Mucosa of rectum (tissue), 2 donors: ENCODE measurements around the gene ERF.

Experiments used
- H3K27ac ChIP-seq, 2 donors: one replicate each; pipeline ENCODE4 v1.7.0; 2013; ENCODE audit warnings: inconsistent platforms in 2 of 2, low read depth in 2 of 2, low read length in 2 of 2
- H3K27me3 ChIP-seq, 2 donors: one replicate each; pipeline ENCODE4 v1.7.0; 2013; ENCODE audit warnings: low read length in 2 of 2; ENCODE audit not compliant: control insufficient read depth in 2 of 2, insufficient read depth in 2 of 2
- H3K36me3 ChIP-seq, 2 donors: one replicate each; pipeline ENCODE4 v1.7.0; 2013; ENCODE audit warnings: low read length in 2 of 2; ENCODE audit not compliant: control insufficient read depth in 2 of 2, insufficient read depth in 2 of 2
- H3K4me1 ChIP-seq, 2 donors: one replicate each; pipeline ENCODE4 v1.7.0; 2013; ENCODE audit warnings: low read length in 2 of 2, mild to moderate bottlenecking in 1 of 2; ENCODE audit not compliant: control insufficient read depth in 2 of 2, insufficient read depth in 2 of 2
- H3K4me3 ChIP-seq, 2 donors: one replicate each; pipeline ENCODE4 v1.7.0; 2013; ENCODE audit warnings: low read length in 2 of 2
- H3K9ac ChIP-seq, 2 donors: one replicate each; pipeline ENCODE4 v1.7.0; 2013; ENCODE audit warnings: low read length in 2 of 2, low read depth in 1 of 2, mild to moderate bottlenecking in 1 of 2
- H3K9me3 ChIP-seq, 2 donors: one replicate each; pipeline ENCODE4 v1.7.0; 2013; ENCODE audit warnings: low read length in 2 of 2; ENCODE audit not compliant: control insufficient read depth in 2 of 2
- donor health status: healthy.
- donor health status: Normal muscosa, but diverticular disease.

ERF gene

DNA sequence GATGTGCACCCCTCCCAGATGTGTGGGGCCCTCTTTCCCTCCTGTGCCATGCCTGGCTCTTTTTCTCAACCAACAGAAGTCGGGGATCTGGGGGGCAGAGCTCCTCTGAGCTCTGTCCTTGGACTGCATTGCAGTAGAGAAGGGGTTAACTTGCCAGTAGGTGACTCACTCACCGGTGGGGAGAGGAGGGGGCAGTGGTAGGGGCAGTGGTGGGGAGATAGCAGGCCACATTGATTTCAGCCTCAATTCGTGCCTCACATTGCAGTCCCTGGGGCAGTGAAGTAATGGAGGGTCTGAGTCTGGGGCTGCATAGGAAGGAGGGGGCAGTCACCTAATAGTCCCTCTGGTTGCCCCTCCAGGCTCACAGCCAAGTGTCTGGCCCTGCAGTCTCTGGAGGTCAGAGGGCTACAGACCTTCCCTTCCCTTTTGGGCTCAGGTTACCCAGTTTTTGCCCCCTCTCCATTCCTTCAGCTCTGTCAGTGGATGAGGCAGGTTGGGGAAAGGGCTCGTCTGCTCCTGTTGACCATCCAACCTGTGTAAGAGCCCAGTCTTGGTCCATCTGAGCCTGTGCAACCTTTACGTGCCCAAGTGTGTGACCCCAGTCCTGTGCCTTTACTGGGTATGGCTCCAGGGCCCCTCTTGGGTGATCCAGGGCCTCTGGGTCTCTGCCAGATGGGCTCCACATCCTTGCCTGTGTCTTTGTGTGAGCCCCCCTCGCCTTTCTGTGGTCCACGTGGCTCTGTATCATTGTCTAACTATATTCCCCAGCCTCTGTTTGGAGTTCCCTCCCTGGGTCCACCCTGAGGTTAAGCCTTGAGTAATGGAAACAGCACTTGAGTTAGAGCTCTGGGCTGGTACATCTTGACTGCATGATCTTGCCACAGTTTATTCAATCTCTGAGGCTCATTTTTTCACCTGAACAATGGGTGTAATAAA is 27.2 kb upstream of the ERF start:
- Histone ChIP-seq H3K36me3 (peaks cover 0 to under 1% of the 10 kb centered on the region in 2 donors), H3K27ac (peak overlapping the region; percentile 73 to 97), H3K9me3 (no peaks in the 10 kb centered on the region), H3K4me3 (peak overlapping the region in 1 of 2 donors; percentile 14), H3K9ac (no peak overlapping the region), H3K4me1 (peaks cover 58 to 61% of the 10 kb centered on the region in 2 donors), H3K27me3 (no peaks in the 10 kb centered on the region)

DNA sequence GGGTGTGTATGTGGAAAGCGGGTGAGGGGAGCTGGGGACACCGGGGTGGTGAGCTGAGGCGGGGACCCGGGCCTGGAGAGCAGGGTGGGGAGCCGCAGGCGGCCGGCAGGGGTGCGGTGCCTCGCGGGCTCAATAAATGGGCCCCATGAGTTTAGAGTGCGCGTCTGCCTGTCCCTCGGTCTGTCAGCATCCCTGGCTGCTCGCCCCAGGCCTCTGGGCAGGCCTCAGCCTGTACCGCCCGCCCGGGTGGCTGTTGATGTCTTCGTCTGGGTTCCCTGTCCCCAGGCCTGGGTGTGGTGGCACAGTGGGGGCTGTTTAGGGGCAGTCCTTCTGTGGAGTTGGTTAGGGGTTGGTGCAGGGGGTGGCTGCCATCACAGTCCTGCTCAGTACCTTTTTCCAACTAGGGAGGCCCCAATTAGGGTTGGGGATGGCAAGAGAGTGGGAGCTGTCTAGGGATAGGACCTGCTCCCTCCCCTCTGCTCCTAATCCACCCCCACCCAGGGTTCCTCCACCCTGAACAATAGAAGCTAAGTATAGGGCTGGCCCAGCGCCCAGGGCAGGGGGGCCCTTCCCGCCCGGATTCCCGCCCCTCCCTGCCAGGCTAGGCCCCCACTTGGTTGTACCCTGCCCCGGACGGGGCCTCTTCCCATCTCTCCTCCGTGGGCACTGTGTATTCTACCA is 26.4 kb upstream of the ERF start:
- Histone ChIP-seq H3K9me3 (no peaks in the 10 kb centered on the region), H3K9ac (peak overlapping the region; percentile 32 to 59), H3K4me3 (peak overlapping the region; percentile 14 to 41), H3K4me1 (peaks cover 60 to 61% of the 10 kb centered on the region in 2 donors), H3K36me3 (no peaks in the 10 kb centered on the region), H3K27me3 (no peaks in the 10 kb centered on the region), H3K27ac (peak overlapping the region; percentile 73 to 97)

DNA sequence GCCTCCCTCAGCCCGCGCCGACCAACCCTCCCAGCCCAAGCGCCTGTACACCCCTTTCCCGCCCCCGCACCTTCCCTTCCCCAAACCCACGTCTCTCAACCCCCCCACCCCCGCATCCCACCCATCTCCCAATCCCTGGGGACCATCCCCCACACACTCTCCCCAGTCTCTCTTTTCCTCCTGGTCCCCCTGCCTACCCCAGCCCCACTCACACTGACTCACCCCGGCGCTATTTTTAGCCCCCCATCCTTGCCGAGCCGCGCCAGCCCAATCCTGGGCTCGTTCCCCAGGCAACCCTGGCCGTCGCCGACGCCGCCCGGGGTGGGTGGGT is 25.9 kb upstream of the ERF start:
- peaks cover 57% of the 10 kb centered on the region in 2 donors for H3K4me1 ChIP-seq
- H3K27ac ChIP-seq, result peak overlapping the region; percentile 75 to 97
- H3K9ac ChIP-seq, result peak overlapping the region; percentile 24 to 66
- no peaks in the 10 kb centered on the region for H3K27me3 ChIP-seq
- no peaks in the 10 kb centered on the region for H3K36me3 ChIP-seq
- peak overlapping the region; percentile 73 to 79 for H3K4me3 ChIP-seq
- H3K9me3 ChIP-seq, result no peaks in the 10 kb centered on the region

DNA sequence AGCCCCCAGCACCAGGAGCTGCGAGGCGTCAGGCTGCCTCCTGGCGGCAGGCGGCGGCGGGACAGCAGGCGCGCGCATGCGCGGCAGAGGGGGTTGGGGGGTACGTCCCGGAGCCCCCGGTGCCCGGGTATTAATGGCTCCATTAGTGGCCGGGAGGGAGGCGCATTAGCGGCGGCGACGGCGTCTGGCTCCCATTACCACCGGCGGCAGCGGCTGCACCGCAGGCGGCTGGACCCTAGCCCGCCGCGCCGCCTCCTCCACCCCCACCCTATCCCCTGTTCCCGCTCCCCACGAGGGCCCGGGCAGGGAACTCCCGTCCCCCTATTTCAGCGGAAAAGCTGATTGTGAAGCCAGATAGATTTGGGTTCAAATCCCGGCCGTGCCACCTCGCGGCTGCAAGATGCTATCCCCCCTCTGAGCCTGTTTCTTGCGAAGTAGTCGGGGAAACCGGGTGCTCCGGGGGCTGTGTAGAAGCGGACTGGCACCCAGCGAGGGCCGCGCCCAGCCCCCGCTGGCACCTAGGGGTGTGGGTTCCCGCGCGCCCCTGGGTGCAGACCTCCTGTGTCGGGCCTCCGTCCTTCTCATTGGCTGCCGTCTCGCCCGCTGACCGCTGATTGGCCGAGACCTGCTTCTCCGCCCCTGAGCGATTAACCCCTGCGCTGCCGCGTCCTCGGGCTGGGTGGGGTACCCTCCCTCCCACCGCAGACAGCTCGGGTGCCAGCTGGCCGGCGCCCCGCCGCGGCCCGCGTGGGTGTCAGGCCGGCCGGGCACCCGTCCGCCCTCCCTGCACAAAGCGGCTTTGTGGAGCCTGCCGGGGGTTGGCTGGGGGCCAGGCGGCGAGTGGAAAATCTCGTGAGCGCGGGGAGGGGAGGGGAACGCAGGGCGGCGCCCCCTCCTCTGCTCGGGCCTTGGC is 25.2 kb upstream of the ERF start:
- Histone ChIP-seq H3K36me3 (peaks cover 0 to 2% of the 10 kb centered on the region in 2 donors), H3K4me3 (peak overlapping the region; percentile 73 to 79), H3K27ac (peak overlapping the region; percentile 75 to 97), H3K27me3 (no peaks in the 10 kb centered on the region), H3K9me3 (no peaks in the 10 kb centered on the region), H3K9ac (peak overlapping the region; percentile 66 to 68), H3K4me1 (peaks cover 52 to 53% of the 10 kb centered on the region in 2 donors)

DNA sequence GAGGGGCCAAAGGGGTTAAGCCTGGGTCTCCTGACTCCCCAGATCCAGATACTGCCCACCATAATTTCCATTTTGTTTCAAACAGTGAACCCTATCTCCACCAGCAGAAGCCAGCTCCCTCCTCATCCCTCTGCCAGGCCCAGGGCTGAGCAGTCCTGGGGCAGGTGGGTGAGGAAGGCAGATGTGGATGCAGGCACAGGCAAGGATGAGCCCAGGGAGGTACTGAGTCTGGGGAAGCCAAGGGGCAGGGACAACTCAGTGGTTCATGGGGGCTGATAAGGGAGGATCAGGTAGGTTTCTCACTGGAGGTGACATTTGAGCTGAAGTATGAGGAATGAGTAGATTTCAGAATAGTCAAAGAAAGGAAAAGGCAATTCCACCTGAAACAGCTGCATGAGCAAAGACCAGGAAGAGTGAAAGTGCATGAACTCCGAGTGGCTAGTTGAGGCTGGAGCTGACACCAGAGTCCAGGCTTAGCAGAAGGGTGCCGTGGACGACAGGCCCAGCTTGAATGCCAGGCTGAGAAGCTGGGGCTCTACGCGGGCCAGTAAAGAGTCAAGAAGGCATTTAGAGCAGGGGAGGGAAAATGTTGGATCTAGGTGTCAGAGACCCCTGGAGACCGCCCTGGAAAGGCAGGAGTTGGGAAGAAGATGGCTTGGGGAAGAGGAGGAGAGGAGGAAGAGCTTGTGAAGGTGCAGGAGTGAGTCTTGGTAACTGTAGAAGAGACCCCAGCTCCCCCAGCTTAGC is 24.4 kb upstream of the ERF start:
- H3K4me3 ChIP-seq, result peak overlapping the region; percentile 73 to 79
- no peaks in the 10 kb centered on the region for H3K27me3 ChIP-seq
- peaks cover 4 to 7% of the 10 kb centered on the region in 2 donors for H3K36me3 ChIP-seq
- H3K4me1 ChIP-seq, result peaks cover 46 to 52% of the 10 kb centered on the region in 2 donors
- peak overlapping the region; percentile 10 to 66 for H3K9ac ChIP-seq
- no peaks in the 10 kb centered on the region for H3K9me3 ChIP-seq
- H3K27ac ChIP-seq, result peak overlapping the region; percentile 16 to 97

DNA sequence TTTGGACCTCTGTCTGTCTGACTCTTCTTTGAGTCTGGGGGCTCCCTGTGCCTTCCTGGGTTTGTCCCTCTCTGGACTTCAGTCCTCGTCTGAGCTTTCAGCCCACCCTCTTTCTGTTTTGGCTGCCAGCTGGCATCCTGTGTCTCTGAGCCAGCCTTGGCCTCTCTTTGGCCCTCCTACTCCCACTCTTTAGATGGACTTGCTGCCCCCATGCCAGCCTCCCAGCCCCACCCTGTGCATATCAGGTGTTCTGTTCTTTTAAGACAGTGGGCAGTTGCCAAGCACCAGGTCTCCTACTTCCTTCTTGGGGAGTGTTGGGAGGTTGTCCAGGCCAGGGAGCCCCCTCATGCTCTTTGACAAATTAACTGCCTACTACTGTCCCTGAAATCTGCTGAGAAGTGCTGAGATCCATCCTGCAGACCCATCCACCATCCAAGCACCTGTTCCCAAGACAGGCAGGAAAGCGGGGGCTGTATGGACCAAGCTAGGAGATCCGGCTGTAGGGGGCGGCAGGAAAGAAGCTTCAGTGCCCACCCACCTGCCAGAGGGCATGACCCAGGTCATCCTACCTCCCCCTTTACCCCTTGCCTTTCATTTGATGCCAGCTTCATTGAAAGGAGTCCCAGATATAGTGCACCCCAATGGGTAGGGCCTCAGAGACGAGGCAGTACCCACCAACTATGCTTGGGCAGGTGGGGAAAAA is 23.7 kb upstream of the ERF start:
- Histone ChIP-seq H3K9me3 (no peaks in the 10 kb centered on the region), H3K4me1 (peaks cover 46 to 52% of the 10 kb centered on the region in 2 donors), H3K27me3 (no peaks in the 10 kb centered on the region), H3K4me3 (no peak overlapping the region), H3K9ac (peak overlapping the region in 1 of 2 donors; percentile 66), H3K27ac (peak overlapping the region; percentile 35 to 97), H3K36me3 (peaks cover 10 to 15% of the 10 kb centered on the region in 2 donors)

DNA sequence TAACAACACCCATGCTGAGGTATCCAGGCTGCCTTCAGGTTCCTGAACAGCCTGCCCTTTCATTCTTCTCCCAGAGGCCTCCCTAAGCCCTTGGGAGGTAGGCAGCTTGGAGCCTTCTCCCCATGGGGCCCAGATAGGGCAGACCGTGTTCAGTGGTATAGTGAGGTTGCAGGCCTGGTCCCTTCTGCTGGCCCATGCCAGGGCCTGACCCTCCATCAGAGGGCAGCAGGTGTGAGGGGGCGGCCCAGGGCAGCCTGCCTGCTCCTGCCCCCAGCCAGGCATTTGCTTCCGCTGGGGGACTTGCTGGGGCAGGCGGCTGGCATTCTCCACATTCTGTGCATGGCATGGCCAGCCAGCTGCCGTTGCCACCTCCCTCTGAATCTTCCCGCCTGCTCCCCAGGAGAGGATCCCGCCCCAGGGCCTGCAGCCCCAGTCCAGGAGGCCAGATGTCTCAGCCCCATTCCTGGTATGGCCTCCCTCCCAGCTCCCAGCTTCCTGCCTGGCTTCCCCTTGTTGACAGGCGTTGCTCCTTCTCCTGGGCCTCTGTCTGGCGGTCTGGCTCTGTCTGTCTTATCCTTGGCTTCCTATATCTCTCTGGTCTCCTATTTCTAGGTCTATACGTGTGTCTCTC is 23.0 kb upstream of the ERF start:
- Histone ChIP-seq H3K4me1 (peaks cover 41 to 46% of the 10 kb centered on the region in 2 donors), H3K27ac (peak overlapping the region; percentile 35 to 97), H3K9me3 (no peaks in the 10 kb centered on the region), H3K27me3 (no peaks in the 10 kb centered on the region), H3K36me3 (peaks cover 16 to 20% of the 10 kb centered on the region in 2 donors), H3K4me3 (no peak overlapping the region), H3K9ac (peak overlapping the region in 1 of 2 donors; percentile 66)

DNA sequence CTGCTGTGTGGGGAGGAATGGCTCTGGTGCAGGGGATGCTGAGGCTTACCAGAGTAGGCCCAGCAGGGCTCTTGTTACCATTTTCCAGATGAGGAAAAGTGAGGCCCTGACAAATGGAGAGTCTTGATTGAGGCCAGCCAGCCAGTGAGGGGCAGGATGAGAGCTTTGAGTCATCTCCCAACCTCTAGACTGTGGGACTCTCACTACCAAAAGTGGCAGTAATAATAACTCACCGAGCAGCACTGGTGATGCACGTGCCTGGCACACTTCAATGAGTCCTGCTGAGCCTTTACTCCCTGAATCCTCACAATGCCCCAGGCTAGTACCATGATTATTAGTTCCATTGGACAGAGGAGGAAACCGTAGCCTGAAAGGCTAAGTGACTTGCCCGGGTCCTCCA is 21.9 kb upstream of the ERF start:
- Histone ChIP-seq H3K9me3 (no peaks in the 10 kb centered on the region), H3K27ac (no peak overlapping the region), H3K4me1 (peaks cover 31 to 37% of the 10 kb centered on the region in 2 donors)

More for the DNA sequence above, 21.9 kb upstream of the ERF start:
- Histone ChIP-seq H3K27me3 (no peaks in the 10 kb centered on the region), H3K4me3 (no peak overlapping the region), H3K36me3 (peaks cover 22 to 29% of the 10 kb centered on the region in 2 donors), H3K9ac (no peak overlapping the region)
